Activated CD8-positive, alpha-beta memory T cell treated with anti-CD3 and anti-CD28 coated beads, Interleukin-2, amount 50 U/mL, for 24 hours (primary cell): ENCODE results near the gene CAMSAP1.

Experiments
- DNase-seq: peaks from one replicate; pipeline ENCODE4 v3.0.0-alpha.2; 2020; ENCODE audit errors: extremely low read depth

Gene CAMSAP1

GRCh38 chr9:135814421-135815095, 92.8 kb downstream of the CAMSAP1 start:
- no peak for DNase-seq

- no peak for DNase-seq
Measured at GRCh38 chr9:135813671-135814290, 93.6 kb downstream of the CAMSAP1 start.

GRCh38 chr9:135812961-135813360, 94.4 kb downstream of the CAMSAP1 start:
- DNase-seq = no peak

- DNase-seq = no peak
Measured at GRCh38 chr9:135811801-135812200, 95.5 kb downstream of the CAMSAP1 start.

DNA sequence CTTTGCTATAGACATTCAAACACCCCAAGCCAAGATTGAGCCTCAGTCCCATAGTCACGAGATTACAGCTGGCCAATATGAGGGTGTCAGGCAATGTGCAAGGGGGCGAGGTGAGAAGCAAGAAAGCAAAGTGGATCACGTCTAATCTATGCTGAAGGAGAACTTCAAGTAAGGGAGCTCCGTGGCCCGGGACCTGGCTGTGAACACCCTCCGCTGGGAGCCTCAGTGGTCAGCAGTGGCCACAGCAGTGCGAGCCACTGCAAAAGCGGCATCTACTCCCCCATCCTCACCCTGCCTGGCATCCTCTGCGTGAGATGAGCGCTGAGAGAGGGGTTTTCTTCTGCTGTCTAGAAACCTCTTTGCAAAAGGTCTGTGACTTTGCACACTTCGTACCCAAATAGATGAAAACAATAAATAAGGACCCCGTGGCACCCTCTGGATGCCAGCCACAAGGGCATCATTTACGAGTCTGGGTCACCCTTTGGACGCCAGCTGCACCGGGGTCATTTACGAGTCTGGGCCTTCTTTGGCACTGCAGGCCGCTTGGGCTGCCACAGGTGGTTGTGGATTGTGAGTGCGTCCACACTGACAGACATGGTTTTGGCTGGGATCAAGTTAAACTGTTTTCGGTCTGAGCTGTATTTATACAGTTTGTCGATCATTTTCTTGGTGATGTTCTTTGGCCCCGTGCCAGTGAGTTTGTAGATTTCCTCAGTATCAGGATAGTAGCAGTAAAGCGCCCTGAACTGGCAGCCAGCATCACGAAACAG, 96.4 kb downstream of the CAMSAP1 start:
- no peak for DNase-seq

DNA sequence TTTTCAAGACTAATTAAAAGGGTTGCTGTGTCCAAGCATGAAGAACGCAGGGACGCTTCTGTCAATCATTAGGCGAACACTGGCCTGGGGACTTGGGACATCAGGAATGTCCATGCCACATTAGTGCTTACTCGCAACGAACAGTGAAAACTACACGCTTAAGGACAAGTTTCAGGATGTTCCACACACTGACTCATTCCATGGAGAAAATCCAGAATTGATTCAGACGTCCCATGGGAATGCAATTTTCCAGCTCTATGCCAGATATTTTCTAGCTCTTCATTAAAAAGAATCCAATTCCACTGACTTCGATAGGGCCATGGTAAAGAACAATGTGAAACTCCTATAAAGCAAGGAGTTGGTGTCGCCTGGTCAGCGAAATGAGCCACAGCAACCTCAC, 98.2 kb downstream of the CAMSAP1 start:
- DNase-seq = no peak

GRCh38 chr9:135805422-135806022, 101.8 kb downstream of the CAMSAP1 start:
- no peak for DNase-seq

DNA sequence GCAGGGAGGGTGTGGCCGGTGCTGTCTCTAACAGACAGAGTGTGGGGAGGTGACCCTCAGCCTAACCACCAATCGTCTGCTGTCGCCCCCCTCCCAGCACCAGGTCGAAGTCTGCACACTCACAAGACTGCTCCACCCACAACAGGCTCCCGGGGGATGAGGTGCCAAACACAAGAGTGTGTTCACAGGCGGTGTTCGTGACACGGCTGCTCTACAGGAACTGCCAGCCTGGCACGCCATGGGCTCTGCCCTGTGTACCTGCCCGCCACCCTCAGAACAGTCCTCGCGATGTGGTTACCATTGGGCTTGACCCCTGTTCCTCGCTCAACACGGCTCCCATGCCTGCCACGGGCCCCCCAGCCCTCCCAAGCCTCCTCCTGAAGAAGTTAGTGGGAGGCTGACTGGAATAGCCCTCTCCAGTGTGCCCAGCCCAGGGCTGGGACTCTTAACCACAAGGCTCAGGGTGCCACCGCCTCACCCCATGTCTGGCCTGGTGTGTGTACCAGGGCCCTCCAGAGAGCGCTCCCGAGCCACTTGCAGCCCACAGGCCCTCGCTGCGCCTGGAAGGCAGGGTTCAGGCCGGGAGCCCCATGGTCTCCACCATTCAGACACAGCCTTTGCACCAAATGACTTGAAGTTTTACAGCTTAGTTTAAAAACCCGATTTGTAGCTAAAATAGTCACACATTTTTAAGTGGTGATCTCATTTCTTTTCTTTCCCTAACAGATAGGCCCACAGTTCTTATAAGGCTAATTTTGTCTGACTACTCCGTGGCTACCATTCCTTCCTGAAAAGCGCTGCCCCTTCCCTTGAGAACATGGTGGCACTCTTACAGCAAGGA, 102.5 kb downstream of the CAMSAP1 start:
- DNase-seq = no peak

DNA sequence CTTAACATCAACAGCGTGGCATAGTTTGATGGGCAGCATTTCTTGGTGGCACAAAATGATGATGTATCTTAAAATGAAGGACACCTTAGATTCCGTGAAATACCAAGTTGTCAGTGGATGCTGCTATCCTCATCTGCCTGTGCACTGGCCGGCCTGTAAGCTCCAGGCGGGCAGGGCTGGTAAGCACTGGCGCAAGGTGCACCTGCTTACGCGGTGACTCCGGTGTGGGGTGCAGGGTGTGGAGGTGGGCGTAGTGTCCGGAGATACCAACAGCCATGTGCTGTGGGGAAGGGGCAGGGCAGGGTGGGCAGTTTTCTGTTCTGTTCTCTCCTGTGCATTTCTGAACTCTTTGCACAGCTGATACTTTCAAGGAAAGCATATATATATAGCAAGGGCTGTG, 103.9 kb downstream of the CAMSAP1 start:
- DNase-seq = no peak

GRCh38 chr9:135802876-135803419, 104.4 kb downstream of the CAMSAP1 start:
- no peak for DNase-seq

DNA sequence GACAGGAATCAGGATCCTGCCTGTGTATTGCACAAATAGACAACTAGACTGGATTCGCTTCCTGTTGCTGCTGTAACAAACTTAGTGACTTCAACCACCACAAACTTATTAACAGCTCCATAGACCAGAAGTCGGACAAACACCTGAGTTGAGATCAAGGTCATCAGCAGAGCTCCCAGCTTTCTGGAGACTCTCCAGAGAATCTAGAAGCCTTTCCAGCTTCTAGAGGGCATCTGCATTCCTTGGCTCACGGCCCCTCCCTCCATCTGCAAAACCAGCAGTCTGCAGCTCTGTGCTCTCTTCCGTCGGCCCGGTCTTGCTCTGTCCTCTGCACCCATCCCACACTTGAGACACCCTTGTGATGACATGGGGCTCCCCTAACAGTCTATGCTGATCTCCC, 106.3 kb downstream of the CAMSAP1 start:
- DNase-seq = no peak

DNA sequence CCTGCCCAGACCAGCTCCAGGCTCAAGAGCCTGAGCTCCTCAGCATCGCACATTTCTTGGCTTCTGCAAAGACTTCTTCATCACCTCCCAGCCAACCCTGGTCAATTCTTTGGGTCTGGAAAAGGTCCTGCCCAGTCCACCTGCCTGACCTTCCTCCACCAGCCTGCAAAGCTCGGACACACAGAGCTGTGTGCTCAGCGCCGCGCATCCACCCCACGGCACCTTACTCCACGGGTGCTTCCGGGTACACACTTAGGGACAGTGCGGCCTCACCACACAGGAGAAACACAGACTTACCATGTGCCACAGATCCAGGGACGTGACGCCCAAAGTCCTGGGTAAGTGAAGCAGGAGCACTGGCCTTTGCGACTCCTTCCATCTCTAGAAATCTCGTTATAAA, 108.1 kb downstream of the CAMSAP1 start:
- no peak for DNase-seq

DNA sequence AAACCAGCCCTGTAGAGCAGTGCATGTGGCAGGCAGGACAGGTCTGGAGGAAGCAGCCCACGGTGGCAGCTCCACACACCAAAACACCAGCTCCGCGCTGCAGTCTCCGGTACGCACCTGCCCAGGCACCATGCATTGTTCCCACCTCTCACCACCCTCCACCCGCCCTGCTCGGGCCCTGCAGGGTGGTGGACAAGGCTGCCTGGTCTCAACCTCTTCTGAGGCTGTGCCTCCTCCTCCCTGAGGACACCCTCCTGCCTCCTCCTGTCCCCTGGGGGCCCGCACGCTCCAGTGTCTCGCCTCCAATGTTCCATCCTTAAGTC, 109.1 kb downstream of the CAMSAP1 start:
- no peak for DNase-seq

- peak; percentile 2 for DNase-seq
Measured at GRCh38 chr9:135797507-135798262, 109.7 kb downstream of the CAMSAP1 start.

DNA sequence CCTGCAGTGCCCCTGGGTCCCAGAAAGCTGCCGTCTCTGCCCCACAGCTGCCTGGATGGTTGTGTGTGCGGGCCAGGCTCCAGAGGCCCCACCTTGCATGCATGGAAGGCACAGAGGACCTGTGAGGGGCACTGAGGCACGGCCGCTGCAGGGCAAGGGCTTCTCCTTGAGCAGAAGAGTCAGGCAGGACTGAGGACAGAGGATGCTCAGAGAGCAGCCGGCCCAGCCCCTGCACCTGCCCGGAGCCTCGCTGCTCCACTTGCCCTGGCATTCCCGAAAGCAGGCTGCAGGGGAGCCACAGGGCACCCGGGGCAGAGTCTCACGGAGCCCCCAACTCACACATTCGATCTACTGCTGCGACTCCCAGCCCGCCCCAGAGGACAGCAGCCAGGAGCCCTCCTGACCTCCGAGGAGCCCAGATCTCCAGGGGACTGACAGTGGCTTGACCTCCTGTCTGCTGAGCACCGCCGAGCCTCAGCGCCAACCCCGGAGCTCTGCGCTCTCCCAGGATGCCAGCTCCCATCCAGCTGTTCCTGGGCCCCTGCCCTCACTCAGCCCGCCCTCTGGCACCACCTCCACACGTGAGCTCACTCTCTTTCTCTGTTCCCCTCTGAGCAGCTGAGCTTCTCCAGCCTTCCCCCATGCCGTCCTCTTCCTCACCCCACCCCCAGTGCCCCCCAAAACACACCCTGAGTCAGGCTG, 110.4 kb downstream of the CAMSAP1 start:
- no peak for DNase-seq

DNA sequence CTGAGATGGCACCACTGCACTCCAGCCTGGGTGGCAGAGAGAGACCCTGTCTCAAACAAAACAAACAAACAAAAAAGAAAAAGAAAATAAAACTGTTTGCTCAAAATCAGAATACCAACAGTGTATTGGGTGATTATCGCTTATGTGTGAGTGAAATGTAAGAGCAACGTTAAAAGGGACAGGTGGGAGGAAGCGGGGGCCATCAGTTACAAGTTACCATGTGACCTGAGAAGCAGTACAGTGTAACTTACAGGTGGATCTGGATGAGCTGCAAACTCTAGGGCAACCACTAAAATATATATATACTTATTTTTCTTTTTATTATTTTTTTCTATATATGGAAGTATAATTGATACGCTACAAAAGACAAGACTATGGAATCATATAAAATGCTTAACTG, 112.0 kb downstream of the CAMSAP1 start:
- DNase-seq = no peak

DNA sequence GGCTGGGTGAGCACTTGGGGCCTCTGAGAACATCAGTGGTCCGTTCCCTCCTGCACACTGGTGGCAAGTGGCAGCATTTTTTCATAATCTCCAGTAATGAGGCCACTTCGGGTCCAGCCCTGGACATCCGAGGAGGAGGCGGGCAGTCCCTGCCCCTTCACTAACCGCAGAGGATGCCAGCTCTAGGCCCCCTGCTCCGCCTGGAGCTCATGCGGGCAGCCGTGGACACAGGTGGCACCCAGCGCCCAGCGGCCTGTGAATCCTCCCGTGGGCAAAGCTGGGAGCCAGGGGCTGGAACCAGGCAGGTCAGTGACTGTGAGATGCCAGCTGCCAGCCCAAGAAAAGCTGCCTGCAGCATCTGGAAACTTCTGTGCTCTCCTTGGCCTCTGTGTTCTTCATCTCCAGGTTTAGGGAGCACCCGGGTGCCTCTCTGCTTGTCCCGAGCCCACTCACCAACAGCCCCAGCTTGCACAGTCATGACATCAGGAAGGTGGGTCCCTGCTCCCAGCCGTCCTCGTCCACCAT, 112.9 kb downstream of the CAMSAP1 start:
- DNase-seq = no peak

GRCh38 chr9:135794057-135794335, 113.3 kb downstream of the CAMSAP1 start:
- no peak for DNase-seq

- no peak for DNase-seq
Measured at GRCh38 chr9:135793221-135794056, 113.9 kb downstream of the CAMSAP1 start.
